ENCODE measurements around the gene LY6G5B. TPM values are rescaled to one million over a fixed set of nuclear protein-coding genes. Genes with fewer than 3 reads are reported as not detected.
A peak's percentile ranks its signal among the peaks of the same experiment; 100 is the strongest.

Gene LY6G5B
- total and polyA plus RNA-seq, 2 donors (not counting 1 experiment from before 2014, with no cell fraction given) = 28.4 to 44.2 TPM

GRCh38 chr6:31701666-31702404 lies 32.1 kb downstream of the LY6G5B start:
- Mint-ChIP-seq H3K27me3 (no peaks in the 10 kb centered on the region), H3K4me1 (peaks cover 32% of the 10 kb centered on the region), H3K4me3 (peak overlapping the region; percentile 98), H3K9me3 (ENCODE audit: insufficient read depth) (no peaks in the 10 kb centered on the region), H3K27ac (peak overlapping the region; percentile 91)
- TF ChIP-seq CTCF (IDR thresholded peaks at IDR 0.05) (no peak), EZH2 (IDR thresholded peaks at IDR 0.05; ENCODE audit: borderline replicate concordance, insufficient read depth, low read depth, low read length, poor library complexity, severe bottlenecking) (no peak)
- no peak for ATAC-seq (ENCODE audit: low read depth)
- ChIA-PET POLR2A (no interaction called here), CTCF (interaction anchor here (1.7 to 2.3 kb wide), 2 partner anchors 68 to 129 kb away, joined by 8 to 11 read pairs; no protein-coding TSS in a partner anchor)
- 27% methylated on average over 6 of the region's 7 CpGs for WGBS (ENCODE audit: insufficient coverage)
- H3K36me3 ChIP-seq (replicated peaks in 1 of 2; ENCODE audit: control extremely low read depth in 1 of 2, control insufficient read depth in 1 of 2, extremely low read depth in 1 of 2, insufficient read depth in 2 of 2, low read length in 1 of 2) = peaks cover 0 to 36% of the 10 kb centered on the region in 2 experiments
- H3K9me3 ChIP-seq (ENCODE audit: control extremely low read depth in 1 of 3, control insufficient read depth in 2 of 3, insufficient read depth in 1 of 3, low read length in 2 of 3) = no peaks in the 10 kb centered on the region
- H3K9ac ChIP-seq (ENCODE audit: low read length) = peak overlapping the region; percentile 97
- peak overlapping the region; percentile 89 for H2AFZ ChIP-seq (ENCODE audit: insufficient read depth, low read depth, low read length, poor library complexity, severe bottlenecking)
- peak overlapping the region; percentile 65 to 98 (median 96) for H3K4me3 ChIP-seq (ENCODE audit: control extremely low read depth in 1 of 5, extremely low read depth in 1 of 5, insufficient read depth in 1 of 5, low read depth in 2 of 5, low read length in 4 of 5)
- no peak for DNase-seq
- peaks cover 20 to 28% of the 10 kb centered on the region in 2 donors for H3K4me1 ChIP-seq (ENCODE audit: control insufficient read depth in 2 of 2, insufficient read depth in 2 of 2, low read length in 2 of 2)
- H3K4me2 ChIP-seq (replicated peaks; ENCODE audit: low read depth, low read length, poor library complexity, severe bottlenecking) = peak overlapping the region; percentile 75
- H3K27me3 ChIP-seq (replicated peaks in 1 of 4; ENCODE audit: control extremely low read depth in 1 of 4, control insufficient read depth in 3 of 4, insufficient read depth in 4 of 4, low read length in 3 of 4) = no peaks in the 10 kb centered on the region
- H3K27ac ChIP-seq (ENCODE audit: low read length in 2 of 2) = peak overlapping the region in 1 of 2 donors; percentile 93
- H3K79me2 ChIP-seq (ENCODE audit: control insufficient read depth, insufficient read depth, low read length) = peaks cover 42% of the 10 kb centered on the region
- intact Hi-C loops (cut with micrococcal nuclease) = loop anchor here (5.0 kb wide), 1 partner anchor 35 kb away; the partner anchor contains the start of genes CSNK2B and LY6G5B
- H4K20me1 ChIP-seq (ENCODE audit: control insufficient read depth, insufficient read depth, low read length, poor library complexity, severe bottlenecking) = no peaks in the 10 kb centered on the region

GRCh38 chr6:31702405-31702818 lies 32.6 kb downstream of the LY6G5B start:
- ChIA-PET CTCF (interaction anchor here (0.9 to 2.3 kb wide), 8 partner anchors 27 to 129 kb away, joined by 3 to 11 read pairs (median 6); partner anchors contain the start of genes DDAH2 and LSM2), POLR2A (interaction anchor here (1.1 to 1.9 kb wide), 6 partner anchors 25 to 160 kb away, joined by 3 to 16 read pairs (median 6); partner anchors contain the start of genes BAG6, DDAH2, HSPA1B and NEU1)
- Histone ChIP-seq H3K27me3 (replicated peaks in 1 of 4; ENCODE audit: control extremely low read depth in 1 of 4, control insufficient read depth in 3 of 4, insufficient read depth in 4 of 4, low read length in 3 of 4) (no peaks in the 10 kb centered on the region), H3K36me3 (replicated peaks in 1 of 2; ENCODE audit: control extremely low read depth in 1 of 2, control insufficient read depth in 1 of 2, extremely low read depth in 1 of 2, insufficient read depth in 2 of 2, low read length in 1 of 2) (peaks cover 0 to 31% of the 10 kb centered on the region in 2 experiments), H3K4me2 (replicated peaks; ENCODE audit: low read depth, low read length, poor library complexity, severe bottlenecking) (peak overlapping the region; percentile 75), H3K9me3 (ENCODE audit: control extremely low read depth in 1 of 3, control insufficient read depth in 2 of 3, insufficient read depth in 1 of 3, low read length in 2 of 3) (no peaks in the 10 kb centered on the region), H4K20me1 (ENCODE audit: control insufficient read depth, insufficient read depth, low read length, poor library complexity, severe bottlenecking) (no peaks in the 10 kb centered on the region), H3K79me2 (ENCODE audit: control insufficient read depth, insufficient read depth, low read length) (peaks cover 42% of the 10 kb centered on the region), H3K4me1 (ENCODE audit: control insufficient read depth in 2 of 2, insufficient read depth in 2 of 2, low read length in 2 of 2) (peaks cover 20 to 28% of the 10 kb centered on the region in 2 donors), H3K27ac (ENCODE audit: low read length in 2 of 2) (peak overlapping the region; percentile 87 to 93), H3K4me3 (ENCODE audit: control extremely low read depth in 1 of 5, extremely low read depth in 1 of 5, insufficient read depth in 1 of 5, low read depth in 2 of 5, low read length in 4 of 5) (peak overlapping the region; percentile 65 to 98 (median 96)), H2AFZ (ENCODE audit: insufficient read depth, low read depth, low read length, poor library complexity, severe bottlenecking) (peak overlapping the region; percentile 89), H3K9ac (ENCODE audit: low read length) (peak overlapping the region; percentile 97)
- TF ChIP-seq CTCF (IDR thresholded peaks at IDR 0.05) (no peak), EZH2 (IDR thresholded peaks at IDR 0.05; ENCODE audit: borderline replicate concordance, insufficient read depth, low read depth, low read length, poor library complexity, severe bottlenecking) (no peak)
- WGBS (ENCODE audit: insufficient coverage) = 0% methylated on average over 5 of the region's 10 CpGs
- Mint-ChIP-seq H3K27me3 (no peaks in the 10 kb centered on the region), H3K4me1 (peaks cover 32% of the 10 kb centered on the region), H3K27ac (peak overlapping the region; percentile 91), H3K4me3 (peak overlapping the region; percentile 98), H3K9me3 (ENCODE audit: insufficient read depth) (no peaks in the 10 kb centered on the region)
- ATAC-seq (ENCODE audit: low read depth) (no peak), DNase-seq (no peak)
- intact Hi-C loops (cut with micrococcal nuclease) = loop anchor here (5.0 kb wide), 1 partner anchor 35 kb away; the partner anchor contains the start of genes CSNK2B and LY6G5B
